ENCODE measurements around the gene A2ML1.
"Not testable (repeated sequence)": the region's sequence is repeated elsewhere in the genome, so short reads cannot be mapped to it uniquely, and the experiment has no call there.

DNA sequence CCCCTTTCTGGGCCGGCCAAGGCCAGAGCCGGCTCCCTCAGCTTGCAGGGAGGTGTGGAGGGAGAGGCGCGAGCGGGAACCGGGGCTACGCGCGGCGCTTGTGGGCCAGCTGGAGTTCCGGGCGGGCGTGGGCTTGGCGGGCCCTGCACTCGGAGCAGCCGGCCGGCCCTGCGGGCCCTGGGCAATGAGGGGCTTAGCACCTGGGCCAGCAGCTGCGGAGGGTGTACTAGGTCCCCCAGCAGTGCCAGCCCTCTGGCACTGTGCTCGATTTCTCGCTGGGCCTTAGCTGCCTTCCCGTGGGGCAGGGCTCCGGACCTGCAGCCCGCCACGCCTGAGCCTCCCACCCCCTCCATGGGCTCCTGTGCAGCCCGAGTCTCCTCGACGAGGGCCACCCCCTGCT is 35.2 kb upstream of the A2ML1 start:
- TF ChIP-seq, protein P1, sequence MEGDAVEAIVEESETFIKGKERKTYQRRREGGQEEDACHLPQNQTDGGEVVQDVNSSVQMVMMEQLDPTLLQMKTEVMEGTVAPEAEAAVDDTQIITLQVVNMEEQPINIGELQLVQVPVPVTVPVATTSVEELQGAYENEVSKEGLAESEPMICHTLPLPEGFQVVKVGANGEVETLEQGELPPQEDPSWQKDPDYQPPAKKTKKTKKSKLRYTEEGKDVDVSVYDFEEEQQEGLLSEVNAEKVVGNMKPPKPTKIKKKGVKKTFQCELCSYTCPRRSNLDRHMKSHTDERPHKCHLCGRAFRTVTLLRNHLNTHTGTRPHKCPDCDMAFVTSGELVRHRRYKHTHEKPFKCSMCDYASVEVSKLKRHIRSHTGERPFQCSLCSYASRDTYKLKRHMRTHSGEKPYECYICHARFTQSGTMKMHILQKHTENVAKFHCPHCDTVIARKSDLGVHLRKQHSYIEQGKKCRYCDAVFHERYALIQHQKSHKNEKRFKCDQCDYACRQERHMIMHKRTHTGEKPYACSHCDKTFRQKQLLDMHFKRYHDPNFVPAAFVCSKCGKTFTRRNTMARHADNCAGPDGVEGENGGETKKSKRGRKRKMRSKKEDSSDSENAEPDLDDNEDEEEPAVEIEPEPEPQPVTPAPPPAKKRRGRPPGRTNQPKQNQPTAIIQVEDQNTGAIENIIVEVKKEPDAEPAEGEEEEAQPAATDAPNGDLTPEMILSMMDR (conservative IDR thresholded peaks at IDR 0.05), result not testable (repeated sequence)
- TF ChIP-seq ZFX (IDR thresholded peaks at IDR 0.05), result not testable (repeated sequence)

All from C4-2B (cell line).